NCI-H524 (cell line): ENCODE data around the gene CHPF.

Experiments
- DNase-seq, 2 experiments: peaks; one replicate each; lab custom pipeline; 2025; lab: John Stamatoyannopoulos, UW

Gene CHPF, protein sequence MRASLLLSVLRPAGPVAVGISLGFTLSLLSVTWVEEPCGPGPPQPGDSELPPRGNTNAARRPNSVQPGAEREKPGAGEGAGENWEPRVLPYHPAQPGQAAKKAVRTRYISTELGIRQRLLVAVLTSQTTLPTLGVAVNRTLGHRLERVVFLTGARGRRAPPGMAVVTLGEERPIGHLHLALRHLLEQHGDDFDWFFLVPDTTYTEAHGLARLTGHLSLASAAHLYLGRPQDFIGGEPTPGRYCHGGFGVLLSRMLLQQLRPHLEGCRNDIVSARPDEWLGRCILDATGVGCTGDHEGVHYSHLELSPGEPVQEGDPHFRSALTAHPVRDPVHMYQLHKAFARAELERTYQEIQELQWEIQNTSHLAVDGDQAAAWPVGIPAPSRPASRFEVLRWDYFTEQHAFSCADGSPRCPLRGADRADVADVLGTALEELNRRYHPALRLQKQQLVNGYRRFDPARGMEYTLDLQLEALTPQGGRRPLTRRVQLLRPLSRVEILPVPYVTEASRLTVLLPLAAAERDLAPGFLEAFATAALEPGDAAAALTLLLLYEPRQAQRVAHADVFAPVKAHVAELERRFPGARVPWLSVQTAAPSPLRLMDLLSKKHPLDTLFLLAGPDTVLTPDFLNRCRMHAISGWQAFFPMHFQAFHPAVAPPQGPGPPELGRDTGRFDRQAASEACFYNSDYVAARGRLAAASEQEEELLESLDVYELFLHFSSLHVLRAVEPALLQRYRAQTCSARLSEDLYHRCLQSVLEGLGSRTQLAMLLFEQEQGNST

DNA sequence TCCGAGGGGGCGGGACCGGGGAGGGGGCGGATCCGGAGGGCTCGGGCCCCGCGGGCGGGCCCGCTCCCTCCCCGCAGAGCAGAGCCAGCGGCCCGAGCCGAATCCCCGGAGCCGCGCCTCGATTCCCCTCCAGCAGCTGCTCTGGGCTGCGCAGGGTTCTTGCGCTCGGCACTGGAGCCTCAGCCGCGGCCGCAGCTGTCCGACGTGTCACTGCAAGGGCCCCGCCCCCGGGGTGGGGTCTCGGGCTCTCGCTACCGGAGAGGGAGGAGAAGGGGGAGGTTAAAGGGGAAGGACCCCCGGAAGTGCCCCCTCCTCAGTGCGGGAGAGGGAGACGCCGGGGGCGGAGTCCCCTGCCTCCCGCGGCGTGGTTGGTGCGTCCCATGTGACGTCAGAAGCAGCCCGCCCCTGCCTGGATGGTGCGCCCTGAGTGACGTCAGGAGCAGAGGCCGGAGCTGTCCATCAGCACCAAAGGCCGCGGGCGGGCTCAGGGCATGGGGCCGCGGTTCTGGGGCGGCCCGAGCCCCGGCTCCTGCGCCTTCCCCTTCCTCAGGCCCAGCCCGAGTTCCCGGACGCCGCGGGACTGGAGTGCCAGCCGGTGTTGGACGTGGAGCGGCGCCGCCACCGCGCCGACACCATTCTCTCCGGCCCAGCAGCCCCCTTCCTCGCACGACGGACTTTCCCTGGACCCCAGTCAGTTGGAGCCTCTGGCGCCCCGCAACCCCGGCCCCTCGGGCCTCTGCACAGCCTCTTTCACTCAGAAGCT is at the start of gene CHPF, which contains the start of gene TMEM198:
TSS of gene CHPF (minus strand) at position 214 of the 763 bp plus-strand sequence. CDS start 271 bp downstream, outside the sequence.
TSS of gene TMEM198 (plus strand) at position 433 of the 763 bp plus-strand sequence. CDS start 700 bp downstream, outside the sequence.
- peak; percentile 96 to 98 for DNase-seq

DNA sequence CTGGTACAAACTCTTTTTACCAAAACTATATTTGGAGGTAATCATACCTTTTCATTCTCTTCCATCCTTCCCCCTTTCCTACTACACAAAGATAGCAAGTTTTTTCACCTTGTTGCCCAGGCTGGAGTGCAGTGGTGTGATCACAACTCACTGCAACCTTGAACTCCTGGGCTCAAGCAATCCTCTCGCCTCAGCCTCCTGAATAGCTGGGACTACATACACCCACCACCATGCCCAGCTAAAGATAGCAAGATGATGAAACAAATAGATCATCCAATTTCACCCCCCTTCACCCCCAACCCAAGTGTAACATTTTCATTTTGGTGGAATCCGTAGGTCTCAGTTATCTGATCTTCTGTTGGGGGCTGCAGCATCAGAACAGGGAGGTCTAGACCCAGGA is 49.5 kb upstream of the CHPF start:
- DNase-seq = no peak

DNA sequence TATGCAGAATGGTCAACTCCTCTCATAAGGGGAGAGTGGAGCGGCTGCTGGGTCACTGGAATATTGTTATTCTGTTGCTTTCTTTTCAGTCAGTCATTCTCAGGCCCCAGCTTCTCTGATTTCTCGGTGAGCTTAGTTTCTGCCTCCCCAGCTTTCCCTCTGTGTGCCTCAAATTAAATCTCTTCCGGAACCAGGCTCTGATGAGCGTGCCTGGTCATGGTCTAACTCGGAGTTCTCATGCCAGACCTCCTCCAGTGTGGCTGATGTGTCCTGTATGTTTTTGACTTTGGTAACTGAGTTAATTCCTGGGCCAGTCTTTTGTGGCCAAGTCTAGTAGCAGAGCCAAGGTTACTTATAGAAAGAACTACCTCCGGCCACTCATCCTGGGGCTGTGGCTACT is 49.1 kb upstream of the CHPF start:
- DNase-seq = no peak

DNA sequence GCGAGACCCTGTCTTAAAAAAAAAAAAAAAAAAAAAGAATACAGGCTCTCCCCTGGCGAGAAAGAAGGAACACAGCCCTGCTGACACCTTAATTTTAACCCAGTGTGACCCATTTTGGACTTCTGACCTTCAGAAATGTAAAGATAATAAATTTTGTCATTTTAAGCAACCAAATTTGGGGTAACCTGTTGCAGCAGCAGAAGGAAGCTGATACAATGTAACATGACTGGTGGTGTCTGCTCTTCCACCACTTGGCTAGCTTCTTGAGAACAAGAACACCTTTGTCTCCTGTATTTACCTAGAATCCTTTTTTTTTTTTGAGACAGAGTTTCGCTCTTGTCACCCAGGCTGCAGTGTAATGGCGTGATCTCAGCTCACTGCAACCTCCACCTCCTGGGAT is 47.5 kb upstream of the CHPF start:
- DNase-seq = no peak

DNA sequence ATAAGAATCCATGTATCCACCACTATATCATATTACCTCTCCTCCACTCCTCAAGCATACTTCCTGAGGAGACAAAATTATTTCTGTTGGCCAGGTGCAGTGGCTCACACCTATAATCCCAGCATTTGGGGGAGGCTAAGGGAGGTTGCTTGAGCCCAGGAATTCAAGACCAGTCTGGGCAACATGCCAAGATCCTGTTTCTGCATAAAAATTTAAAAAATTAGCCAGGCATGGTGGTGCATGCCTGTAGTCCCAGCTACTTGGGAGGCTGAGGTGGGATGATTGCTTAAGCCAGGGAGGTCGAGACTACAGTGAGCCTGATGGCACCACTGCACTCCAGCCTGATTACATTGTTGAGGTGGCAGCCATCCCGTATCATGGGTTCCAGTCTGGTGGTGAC is 37.7 kb upstream of the CHPF start:
- no peak for DNase-seq

DNA sequence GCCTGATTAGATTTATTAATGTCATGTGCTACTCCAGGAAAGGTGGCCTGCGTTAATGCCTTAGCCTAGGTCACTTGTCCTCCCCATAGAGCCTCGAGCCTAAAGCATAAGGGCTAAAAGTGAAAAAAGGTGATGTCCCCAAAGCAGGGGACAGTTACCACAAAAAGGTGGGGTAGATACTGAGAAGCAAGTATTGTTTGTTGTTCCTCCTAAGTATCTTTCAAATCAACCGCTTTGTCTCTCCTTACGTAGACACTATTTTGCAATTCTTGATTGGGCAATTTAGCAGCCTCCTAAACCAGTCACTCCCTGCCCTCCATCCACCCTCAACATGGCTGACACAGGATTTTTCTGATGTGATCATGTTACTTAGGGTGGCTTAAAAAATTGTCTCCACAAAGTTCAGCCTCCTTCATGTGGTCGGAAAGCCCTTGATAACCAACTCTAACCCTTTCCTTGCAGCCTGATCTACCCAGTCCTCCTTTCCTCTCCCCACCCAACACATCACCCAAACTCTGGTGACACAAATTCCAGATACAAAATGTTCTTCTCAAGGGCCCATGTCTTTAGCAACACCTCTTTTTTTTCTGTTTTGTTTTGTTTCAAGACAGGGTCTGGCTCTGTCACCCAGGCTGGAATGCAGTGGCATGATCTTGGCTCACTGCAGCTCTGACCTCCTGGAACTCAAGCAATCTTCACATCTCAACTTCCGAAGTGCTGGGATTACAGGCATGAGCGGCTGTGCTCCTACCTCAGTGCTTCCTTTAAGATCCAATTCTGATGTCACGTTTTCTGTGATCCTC is 35.4 kb upstream of the CHPF start:
- DNase-seq = no peak

DNA sequence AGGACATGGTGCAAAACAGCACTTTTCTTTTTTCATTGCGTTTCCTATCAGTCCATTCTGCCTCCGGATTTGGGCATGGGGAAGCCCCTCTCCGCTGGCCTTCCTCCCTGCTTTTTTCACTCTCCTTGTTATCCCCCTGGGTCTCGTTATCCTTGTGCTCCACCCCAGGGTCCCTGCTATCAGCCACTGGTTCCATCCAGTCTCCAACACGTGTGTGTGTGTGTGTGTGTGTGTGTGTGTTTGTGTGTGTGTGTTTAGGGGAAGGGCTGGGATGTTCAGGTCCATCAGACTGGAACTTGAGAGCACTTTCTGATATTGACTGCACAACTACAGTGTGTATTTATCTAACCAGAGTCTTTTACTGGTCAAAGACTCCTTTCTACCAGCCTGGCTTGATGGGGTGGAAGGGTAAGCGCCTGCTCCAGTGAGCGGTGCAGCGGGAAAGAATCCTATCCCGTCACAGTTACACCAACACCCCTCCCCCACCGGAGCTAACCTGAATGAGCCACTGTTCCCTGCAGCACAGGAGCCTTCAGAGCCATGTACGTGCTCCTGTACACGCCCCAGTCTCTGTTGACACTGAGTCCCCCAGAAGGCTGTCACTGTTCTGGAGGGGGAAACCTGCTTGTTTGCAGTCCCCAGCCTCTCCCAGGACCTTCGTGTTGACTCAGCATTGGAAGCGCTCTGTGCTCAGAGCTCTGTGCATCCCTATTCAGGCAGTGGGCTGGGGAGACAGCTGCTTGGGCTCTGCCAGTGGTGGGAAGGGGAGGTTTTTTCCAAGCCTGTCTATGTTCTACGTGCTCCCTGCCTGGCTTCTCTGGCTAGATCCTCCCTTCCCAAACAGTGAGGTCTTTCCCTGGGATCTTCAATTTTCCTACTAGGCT is 33.1 kb upstream of the CHPF start:
- peak in 1 of 2 experiments; percentile 65 for DNase-seq

DNA sequence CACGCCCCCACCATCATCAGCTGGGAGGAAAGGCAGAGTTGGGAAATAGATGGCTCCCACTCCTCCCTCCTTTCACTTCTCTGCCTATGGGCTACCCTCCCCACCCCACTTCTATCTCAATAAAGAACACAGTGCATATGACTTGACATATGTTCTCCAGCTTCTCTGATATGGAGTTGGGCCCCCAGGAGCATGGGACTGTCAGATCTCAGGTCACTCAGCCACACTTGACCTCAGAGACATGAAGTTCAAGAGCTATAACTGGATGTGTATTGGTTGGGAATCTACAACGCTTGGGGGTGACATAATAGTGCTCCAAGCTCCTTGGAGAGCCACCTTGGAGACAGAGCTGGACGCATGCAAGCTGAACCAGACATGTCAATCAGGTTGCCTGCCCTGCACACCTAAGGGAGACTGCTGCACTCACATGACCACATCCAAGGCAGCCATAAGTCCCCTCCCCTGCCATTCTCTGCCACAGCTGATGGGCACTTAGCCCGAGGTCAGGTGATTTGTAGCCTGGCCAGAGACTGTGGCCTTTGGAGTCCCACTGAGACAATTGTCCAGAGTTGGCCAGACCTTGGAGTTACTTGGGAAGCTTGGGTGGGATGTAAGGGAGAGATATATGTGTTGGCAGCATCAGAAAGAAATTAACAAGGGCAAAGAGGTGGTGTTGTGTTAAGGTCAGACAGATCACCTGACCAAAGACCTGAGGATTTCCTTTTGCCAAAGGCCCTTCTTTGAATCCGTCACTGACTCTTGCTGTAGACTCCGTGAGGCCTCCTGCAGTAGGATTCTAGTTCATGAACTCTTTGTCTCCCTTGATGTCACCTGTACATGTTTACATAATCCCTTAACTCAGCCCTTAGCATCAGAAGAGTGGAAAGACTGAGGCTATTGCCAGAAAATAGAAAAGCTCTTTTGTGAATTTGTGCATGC is 32.2 kb upstream of the CHPF start:
- DNase-seq = no peak

DNA sequence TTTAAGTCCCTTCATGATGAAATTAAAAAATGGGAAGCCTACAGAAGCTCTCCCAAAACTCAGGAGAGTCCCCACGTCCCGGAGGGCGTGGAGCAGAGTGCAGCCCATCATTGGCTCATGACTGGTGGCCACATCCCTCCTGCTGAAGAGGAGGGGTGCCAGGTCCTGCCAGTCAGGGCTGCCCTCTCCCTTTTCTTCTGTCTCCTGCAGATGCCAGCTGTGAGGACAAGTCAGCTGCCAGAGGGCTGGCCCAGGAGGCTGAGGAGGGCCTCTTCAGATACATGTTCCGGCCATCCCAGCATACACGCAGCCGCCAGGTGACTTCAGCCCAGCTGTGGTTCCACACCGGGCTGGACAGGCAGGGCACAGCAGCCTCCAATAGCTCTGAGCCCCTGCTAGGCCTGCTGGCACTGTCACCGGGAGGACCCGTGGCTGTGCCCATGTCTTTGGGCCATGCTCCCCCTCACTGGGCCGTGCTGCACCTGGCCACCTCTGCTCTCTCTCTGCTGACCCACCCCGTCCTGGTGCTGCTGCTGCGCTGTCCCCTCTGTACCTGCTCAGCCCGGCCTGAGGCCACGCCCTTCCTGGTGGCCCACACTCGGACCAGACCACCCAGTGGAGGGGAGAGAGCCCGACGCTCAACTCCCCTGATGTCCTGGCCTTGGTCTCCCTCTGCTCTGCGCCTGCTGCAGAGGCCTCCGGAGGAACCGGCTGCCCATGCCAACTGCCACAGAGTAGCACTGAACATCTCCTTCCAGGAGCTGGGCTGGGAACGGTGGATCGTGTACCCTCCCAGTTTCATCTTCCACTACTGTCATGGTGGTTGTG is 31.1 kb upstream of the CHPF start:
- peak in 1 of 2 experiments; percentile 16 for DNase-seq

DNA sequence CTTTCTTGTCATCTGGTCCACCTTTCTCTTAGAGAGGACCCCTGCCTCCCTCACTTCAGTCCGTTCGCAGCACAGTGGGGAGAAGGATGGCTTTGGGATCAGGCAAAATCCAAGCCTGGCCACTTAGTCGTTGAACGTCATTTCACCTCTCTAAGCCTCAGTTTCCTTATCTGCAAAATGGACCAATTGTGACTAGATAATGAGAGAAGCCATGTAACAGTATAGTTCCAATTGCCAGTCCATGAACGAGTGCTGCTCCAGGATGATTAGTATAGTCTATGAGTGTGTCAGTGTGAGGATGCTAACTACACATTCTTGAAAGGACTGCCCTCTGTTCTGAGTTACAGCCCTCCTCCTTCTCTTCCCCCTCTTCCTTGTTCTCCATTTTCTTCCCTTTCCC is 29.6 kb upstream of the CHPF start:
- no peak for DNase-seq

DNA sequence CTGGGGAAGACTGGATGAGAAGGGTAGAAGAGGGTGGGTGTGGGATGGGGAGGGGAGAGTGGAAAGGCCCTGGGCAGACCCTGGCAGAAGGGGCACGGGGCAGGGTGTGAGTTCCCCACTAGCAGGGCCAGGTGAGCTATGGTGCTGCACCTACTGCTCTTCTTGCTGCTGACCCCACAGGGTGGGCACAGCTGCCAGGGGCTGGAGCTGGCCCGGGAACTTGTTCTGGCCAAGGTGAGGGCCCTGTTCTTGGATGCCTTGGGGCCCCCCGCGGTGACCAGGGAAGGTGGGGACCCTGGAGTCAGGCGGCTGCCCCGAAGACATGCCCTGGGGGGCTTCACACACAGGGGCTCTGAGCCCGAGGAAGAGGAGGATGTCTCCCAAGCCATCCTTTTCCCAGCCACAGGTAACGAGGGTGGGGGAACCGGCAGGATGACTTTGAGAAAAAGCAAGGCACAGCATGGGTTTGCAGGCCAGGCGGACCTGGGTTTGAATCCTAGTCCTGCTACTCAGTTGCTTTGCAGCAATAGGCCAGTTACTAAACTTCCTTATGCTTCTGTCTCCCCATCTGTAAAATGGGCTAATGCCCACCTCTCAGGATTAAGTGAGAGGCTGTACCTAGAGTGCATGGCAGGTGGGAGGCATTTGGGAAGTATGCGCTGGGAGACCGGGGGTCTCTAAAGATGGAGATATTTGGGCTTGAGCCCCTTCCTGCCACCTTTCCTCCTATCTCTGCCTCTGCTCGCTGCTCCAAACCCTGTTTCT is 28.8 kb upstream of the CHPF start, which contains the start of gene INHA:
TSS of gene INHA (plus strand) at position 74 of the 765 bp plus-strand sequence. CDS start at position 139, 65 bp downstream.
- DNase-seq = no peak

DNA sequence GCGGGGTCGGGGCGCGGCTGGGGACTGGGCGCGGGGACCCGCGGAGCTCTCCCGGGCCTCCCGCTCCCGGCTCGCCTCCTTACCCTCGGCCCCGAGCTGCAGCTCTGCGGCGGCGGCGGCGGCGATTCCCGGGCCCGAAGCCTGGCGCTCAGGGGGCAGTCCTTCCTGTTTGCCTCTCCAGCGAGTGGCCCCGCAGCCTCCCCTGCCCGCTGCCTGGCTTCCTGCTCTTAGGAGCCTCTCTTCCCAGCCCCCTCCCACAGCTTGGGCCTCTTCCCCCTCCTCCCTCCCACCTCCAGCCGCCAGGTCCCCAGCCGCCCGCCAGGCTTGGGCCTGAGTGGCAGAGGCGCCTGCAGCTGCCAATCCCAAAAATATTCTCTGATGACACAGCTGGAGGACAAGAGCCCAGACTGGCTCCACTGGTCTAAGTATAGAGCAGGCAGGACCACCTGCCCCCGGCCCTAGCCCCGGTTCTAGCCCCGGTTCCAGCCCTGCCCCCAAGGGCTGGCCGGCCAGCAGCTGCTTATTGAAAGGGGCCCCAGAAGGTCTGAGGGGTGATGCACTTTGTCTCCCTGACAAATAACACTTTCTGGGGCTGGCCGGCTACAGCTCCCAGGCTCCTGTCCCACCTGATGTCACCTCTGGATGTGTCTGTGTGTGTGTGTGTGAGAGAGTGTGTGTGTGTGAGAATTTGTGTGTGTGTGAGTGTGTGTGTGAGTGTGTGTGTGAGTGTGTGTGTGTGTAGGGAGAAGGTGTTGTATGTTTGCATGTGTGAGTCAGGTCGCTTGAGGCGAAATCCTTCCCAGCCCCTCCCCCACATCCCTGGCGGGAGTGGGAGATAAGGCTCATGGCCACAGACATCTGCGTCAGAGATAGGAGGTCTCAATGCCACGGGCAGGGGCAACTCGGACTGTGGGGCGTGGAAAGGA is 28.0 kb upstream of the CHPF start, which contains the start of gene OBSL1:
TSS of gene OBSL1 (minus strand) at position 229 of the 926 bp plus-strand sequence. CDS start 307 bp downstream, outside the sequence.
- DNase-seq = peak; percentile 32 to 84

DNA sequence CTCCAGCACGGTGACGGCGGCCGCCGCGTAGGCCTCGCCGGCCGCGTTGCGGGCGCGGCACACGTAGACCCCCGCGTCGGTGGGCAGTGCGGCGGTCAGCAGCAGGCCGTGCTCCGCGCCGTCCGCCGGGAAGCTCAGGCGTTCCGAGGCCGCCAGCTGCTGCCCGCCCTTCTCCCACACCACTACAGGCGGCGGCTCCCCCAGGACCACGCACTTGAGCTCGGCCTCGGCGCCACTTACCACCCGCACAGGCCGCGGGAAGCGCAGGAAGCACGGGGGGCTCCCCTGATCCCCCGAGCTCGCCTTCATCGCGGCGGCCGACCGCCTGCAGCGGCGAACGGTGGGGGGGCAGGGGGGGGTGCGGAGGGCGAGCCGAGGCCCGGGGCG is 27.3 kb upstream of the CHPF start:
- DNase-seq = peak in 1 of 2 experiments; percentile 16

DNA sequence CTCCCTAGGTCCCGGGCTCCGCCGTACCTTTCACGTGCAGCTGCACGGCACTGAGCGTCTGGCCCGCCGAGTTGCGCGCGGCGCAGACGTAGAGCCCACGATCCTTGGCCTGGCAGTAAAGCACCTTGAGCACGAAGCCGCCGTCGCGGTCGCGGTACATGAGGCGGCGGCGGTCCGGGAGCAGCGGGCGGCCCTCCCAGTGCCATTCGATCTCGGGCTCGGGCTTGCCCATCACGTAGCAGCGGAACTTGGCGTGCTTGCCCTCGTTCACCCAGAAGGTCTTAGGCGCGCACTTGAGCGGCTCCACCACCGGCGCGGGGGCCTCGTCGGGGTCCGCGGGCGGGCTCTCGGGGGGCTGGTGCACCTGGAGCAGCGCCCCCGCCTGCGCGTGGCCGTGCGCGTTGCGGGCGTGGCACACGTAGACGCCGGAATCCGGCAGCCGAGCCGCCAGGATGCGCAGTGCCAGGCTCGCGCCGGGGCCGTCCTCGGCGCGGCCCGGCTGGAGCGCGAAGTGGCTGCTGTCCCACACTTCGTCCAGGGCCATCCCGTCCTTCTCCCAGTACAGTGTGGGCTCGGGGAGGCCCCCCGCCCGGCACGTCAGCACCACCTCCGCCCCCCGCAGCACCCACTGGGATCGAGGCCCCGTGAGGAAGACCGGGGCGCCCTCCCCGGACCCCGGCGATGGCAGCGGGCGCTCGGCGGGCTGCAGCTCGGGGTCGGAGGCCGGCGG is 26.8 kb upstream of the CHPF start:
- peak in 1 of 2 experiments; percentile 43 for DNase-seq

DNA sequence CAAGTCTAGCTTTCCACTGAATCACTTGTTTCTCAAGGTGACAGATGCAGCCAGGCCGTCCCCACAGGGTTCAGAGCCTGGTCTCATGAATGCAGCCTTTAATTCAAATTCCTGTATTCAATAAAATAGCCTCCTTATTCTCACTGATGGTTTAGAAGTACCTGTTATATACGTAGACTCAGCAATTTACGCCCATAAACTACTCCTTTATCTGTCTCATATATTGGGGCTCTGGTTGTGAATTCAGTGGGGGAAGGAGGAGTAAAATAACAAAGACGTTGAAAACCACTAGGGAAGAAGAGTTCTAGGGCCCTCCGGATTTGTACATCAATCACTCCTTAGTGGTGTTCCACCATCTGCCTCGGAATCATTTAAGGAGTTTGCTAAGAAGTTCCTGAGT is 26.0 kb upstream of the CHPF start:
- peak; percentile 47 to 89 for DNase-seq
